MCF 10A (cell line): ENCODE measurements around the gene RPRML. TPM values are rescaled to one million over a fixed set of nuclear protein-coding genes. Genes with fewer than 3 reads are reported as not detected.

Experiments
- BruUV-seq: library from RNA; stranded (reverse); fragments of 400-500 nt; replicated peaks from 2 replicates; lab custom pipeline; 2021; lab: Mats Ljungman, UMichigan
- CTCF ChIA-PET: fragments of 300-600 bp; sonication (Branson Sonifier 250); formaldehyde crosslinking; extraction: SDS; loops from one replicate; lab custom pipeline; 2021; ENCODE audit warnings: antibody characterized with exemption, inconsistent platforms; lab: Yijun Ruan, JAX
- POLR2A ChIA-PET: fragments of 300-600, 350-650 bp; sonication (Branson Sonifier 250); formaldehyde crosslinking; extraction: SDS; loops from one replicate; lab custom pipeline; 2020; ENCODE audit warnings: antibody characterized with exemption, inconsistent platforms; lab: Yijun Ruan, JAX
- DNase-seq: peaks from one replicate; pipeline ENCODE4 v3.0.0-alpha.2; 2018; ENCODE audit not compliant: unreplicated experiment
- H3K27ac Mint-ChIP-seq: one replicate; pipeline ENCODE4 v1.8.0; 2022; ENCODE audit warnings: mild to moderate bottlenecking, low read depth, mixed read lengths; ENCODE audit not compliant: unreplicated experiment
- H3K27me3 Mint-ChIP-seq: one replicate; pipeline ENCODE4 v1.8.0; 2022; ENCODE audit warnings: mixed read lengths; ENCODE audit not compliant: insufficient read depth, unreplicated experiment
- H3K36me3 Mint-ChIP-seq: one replicate; pipeline ENCODE4 v1.8.0; 2022; ENCODE audit warnings: mild to moderate bottlenecking, moderate library complexity, mixed read lengths; ENCODE audit not compliant: insufficient read depth, unreplicated experiment
- H3K4me1 Mint-ChIP-seq: one replicate; pipeline ENCODE4 v1.8.0; 2022; ENCODE audit warnings: mixed read lengths; ENCODE audit not compliant: insufficient read depth, unreplicated experiment
- H3K4me3 Mint-ChIP-seq: one replicate; pipeline ENCODE4 v1.8.0; 2022; ENCODE audit warnings: mild to moderate bottlenecking, moderate library complexity, mixed read lengths; ENCODE audit not compliant: unreplicated experiment
- H3K9me3 Mint-ChIP-seq: one replicate; pipeline ENCODE4 v1.8.0; 2022; ENCODE audit warnings: mixed read lengths; ENCODE audit not compliant: unreplicated experiment
- intact Hi-C: fragments of 100-400 bp; cut with micrococcal nuclease; formaldehyde crosslinking; loops from 2 replicates; pipeline ENCODE4 v1.14.1; 2022
- total RNA-seq: library from RNA; stranded (reverse); gene quantifications from 2 replicates; pipeline ENCODE4 v1.2.3, GENCODE V29; 2022
- TF ChIP-seq, protein P1 (sequence below): fragments of 200-600 bp; IDR thresholded peaks from one replicate; pipeline ENCODE4 v1.8.0; 2022; ENCODE audit warnings: antibody characterized with exemption, mild to moderate bottlenecking; ENCODE audit not compliant: unreplicated experiment

Gene RPRML
- total RNA-seq, 1 experiment from 2014 or later: not detected

GRCh38 chr17:46982577-46982976 lies 3.5 kb upstream of the RPRML start:
- no peak overlapping the region for H3K27ac Mint-ChIP-seq
- no peak for DNase-seq
- H3K36me3 Mint-ChIP-seq: no peaks in the 10 kb centered on the region
- TF ChIP-seq, protein P1, sequence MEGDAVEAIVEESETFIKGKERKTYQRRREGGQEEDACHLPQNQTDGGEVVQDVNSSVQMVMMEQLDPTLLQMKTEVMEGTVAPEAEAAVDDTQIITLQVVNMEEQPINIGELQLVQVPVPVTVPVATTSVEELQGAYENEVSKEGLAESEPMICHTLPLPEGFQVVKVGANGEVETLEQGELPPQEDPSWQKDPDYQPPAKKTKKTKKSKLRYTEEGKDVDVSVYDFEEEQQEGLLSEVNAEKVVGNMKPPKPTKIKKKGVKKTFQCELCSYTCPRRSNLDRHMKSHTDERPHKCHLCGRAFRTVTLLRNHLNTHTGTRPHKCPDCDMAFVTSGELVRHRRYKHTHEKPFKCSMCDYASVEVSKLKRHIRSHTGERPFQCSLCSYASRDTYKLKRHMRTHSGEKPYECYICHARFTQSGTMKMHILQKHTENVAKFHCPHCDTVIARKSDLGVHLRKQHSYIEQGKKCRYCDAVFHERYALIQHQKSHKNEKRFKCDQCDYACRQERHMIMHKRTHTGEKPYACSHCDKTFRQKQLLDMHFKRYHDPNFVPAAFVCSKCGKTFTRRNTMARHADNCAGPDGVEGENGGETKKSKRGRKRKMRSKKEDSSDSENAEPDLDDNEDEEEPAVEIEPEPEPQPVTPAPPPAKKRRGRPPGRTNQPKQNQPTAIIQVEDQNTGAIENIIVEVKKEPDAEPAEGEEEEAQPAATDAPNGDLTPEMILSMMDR: no peak
- H3K4me3 Mint-ChIP-seq: no peak overlapping the region
- no TSS peak for BruUV-seq
- H3K4me1 Mint-ChIP-seq: no peaks in the 10 kb centered on the region
- no peaks in the 10 kb centered on the region for H3K9me3 Mint-ChIP-seq
- peaks cover 51% of the 10 kb centered on the region for H3K27me3 Mint-ChIP-seq
- CTCF ChIA-PET: interaction anchor here (0.6 to 1.1 kb wide), 3 partner anchors 19 to 846 kb away, joined by 3 read pairs; no protein-coding TSS in a partner anchor
- intact Hi-C loops: no loop called here
- POLR2A ChIA-PET: no interaction called here

DNA sequence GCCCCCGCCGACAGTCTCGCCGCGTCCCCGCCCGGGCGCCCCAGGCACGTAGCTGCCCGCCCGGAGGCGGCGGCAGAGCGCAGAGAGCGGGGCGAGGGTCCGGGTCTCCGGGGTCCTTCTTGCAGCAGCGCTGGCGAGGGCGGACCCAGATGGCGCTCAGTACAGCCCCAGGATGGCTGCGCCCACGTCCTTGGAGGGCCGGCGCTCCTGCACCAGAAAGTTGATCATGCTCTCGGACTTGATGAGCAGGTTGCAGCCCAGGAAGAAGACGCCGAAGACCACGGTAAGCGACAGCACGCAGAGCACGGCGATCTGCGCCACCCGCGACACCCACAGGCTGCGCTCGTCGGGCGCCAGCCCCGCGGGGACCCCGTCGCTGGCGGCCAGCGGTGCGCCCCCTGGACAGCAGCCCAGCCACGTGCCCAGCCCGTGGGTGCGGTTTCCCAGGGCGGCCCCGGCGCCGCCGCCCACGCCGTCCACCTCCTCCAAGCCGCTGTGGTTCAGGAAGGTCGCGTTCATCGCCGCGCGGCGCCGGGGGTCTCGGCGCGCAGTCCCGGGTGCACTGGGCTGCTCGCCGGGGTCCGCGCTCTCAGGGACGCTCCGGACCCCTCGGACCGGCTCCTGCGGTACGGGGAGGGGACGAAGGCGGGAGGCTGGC lies 435 bp downstream of the RPRML start:
- no peaks in the 10 kb centered on the region for H3K9me3 Mint-ChIP-seq
- TF ChIP-seq, protein P1: no peak
- H3K4me3 Mint-ChIP-seq: peak overlapping the region; percentile 54
- H3K27me3 Mint-ChIP-seq: peaks cover 65% of the 10 kb centered on the region
- POLR2A ChIA-PET: no interaction called here
- intact Hi-C loops: no loop called here
- H3K4me1 Mint-ChIP-seq: no peaks in the 10 kb centered on the region
- no peaks in the 10 kb centered on the region for H3K36me3 Mint-ChIP-seq
- CTCF ChIA-PET: no interaction called here
- no peak overlapping the region for H3K27ac Mint-ChIP-seq
- BruUV-seq: no TSS peak
- DNase-seq: no peak

DNA sequence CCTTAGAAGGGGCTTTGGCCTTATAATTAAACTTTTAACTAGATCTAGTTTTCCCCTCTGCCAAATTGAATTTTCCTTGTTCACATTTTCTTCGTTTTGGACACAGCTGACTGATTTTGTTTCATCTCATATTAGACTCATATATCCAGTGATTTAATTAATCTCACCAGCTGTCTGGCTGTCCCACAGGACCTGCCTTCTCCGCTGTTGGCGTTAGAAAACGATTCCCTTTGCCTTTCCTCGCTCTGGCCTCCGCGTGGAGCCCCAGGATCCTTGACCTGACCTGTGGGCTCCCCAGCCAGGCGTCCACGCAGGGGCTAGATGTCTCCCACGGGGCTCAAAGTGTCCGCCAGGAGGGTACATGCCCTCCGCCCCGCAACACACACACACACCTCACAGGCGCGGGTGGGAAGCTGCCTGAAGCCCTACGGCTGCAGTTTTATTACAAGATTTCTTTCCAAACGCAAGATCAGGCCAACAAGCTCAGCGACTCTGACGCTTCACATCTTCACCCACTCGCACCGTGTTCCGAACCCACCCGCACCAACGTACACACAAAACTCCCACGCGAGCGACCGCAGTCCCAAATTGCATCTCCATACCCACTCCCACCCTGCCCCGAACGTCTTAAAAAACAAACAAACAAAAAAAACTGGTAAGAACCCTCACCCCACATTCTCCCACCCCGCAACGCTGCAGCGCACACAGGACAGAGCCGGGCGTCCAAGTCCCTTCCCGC lies 1.1 kb downstream of the RPRML start:
- CTCF ChIA-PET: no interaction called here
- no peak for DNase-seq
- Mint-ChIP-seq H3K27me3 (peaks cover 69% of the 10 kb centered on the region), H3K36me3 (no peaks in the 10 kb centered on the region), H3K9me3 (no peaks in the 10 kb centered on the region), H3K4me1 (no peaks in the 10 kb centered on the region), H3K27ac (no peak overlapping the region), H3K4me3 (peak overlapping the region; percentile 54)
- POLR2A ChIA-PET: no interaction called here
- TF ChIP-seq, protein P1: no peak
- intact Hi-C loops: no loop called here
- no TSS peak for BruUV-seq

GRCh38 chr17:46977348-46977747 lies 1.7 kb downstream of the RPRML start:
- no peak overlapping the region for H3K4me3 Mint-ChIP-seq
- no peak overlapping the region for H3K27ac Mint-ChIP-seq
- H3K9me3 Mint-ChIP-seq: no peaks in the 10 kb centered on the region
- POLR2A ChIA-PET: no interaction called here
- CTCF ChIA-PET: no interaction called here
- peaks cover 75% of the 10 kb centered on the region for H3K27me3 Mint-ChIP-seq
- no peaks in the 10 kb centered on the region for H3K4me1 Mint-ChIP-seq
- peak; percentile 40 for DNase-seq
- no peaks in the 10 kb centered on the region for H3K36me3 Mint-ChIP-seq
- TF ChIP-seq, protein P1: no peak
- no TSS peak for BruUV-seq
- intact Hi-C loops: no loop called here
